Heart left ventricle (tissue), 13 donors: ENCODE measurements around the gene KRT5.

Experiments
- CTCF ChIP-seq, 12 donors: fragments of 200-600 bp; sonication (generic) in 4 of 12; IDR thresholded peaks; one replicate each; pipeline versions ENCODE4 v1.5.0 to v1.8.0; 2018 to 2022; ENCODE audit warnings: antibody characterized with exemption in 12 of 12, mild to moderate bottlenecking in 5 of 12
- POLR2A ChIP-seq, 2 donors: fragments of 450-650 bp; IDR thresholded peaks; one replicate each; pipeline ENCODE4 v1.6.1; 2017; ENCODE audit warnings: antibody characterized with exemption in 2 of 2, mild to moderate bottlenecking in 2 of 2, moderate library complexity in 2 of 2
- donor health status: ischemic (EF 13 %, LVEDD 7.1; RV severe dilation, severe dysfunction).
- donor health status: DM: no; HTN: yes; CAD: no.
- donor health status: DM: no; HTN: no; CAD: no.
- donor health status: ischemic (EF 25% LVEDD 6.9; RV normal size, moderate dysfunction).
- donor health status: ischemic (EF 25% LVEDD 5.7; RV mildly dilated, moderate dysfunction).
- donor health status: ischemic (EF 35%, LVEDD 5.7; RV mildly dilated, moderate dysfunction).
- donor health status: nonischemic (EF 11% LVEDD 7.7; RV severe dilation, severe dysfunction).
- donor health status: DM: yes; HTN: yes; CAD: no.
- donor health status: PGD.
- donor health status: ischemic (EF 29% LVEDD 5.4; RV normal size, mild dysfunction).
- donor health status: nonischemic (EF 23%, LVEDD 6.1; RV moderate dilation, normal function).

DNA sequence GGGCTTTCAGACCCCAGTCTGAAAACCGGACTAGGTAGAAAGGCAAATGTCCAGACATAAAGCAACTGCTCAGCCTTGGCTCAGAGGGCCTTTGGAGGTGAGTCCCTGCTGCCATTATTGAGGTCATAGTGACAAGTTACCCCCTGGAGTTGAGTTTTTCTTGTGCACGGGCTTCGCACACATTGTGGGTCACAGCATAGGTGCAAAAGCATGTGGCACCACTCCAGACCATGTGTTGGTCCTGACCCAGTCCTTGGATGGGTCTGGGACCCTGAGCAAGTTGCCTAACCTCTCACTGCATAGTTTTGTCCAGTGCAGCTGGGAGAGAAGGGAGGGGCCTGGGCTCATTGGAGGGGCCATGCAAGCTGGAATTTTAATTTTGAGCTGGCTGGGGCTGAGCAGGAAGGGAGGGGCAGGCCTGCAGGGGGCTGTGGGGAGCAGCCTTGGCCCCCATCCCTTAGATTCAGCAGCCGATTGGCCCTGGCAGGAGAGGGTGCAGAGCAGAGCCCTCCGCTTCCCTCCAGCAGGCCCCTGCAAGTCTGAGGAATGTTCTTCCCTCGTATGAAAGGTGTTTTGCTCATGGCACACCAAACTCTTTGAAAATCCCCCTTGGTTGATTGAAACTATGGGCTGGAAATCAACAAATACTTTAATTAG, 4.2 kb upstream of the KRT5 start:
- no peak for TF ChIP-seq CTCF (IDR thresholded peaks at IDR 0.05)
- no peak for TF ChIP-seq POLR2A (IDR thresholded peaks at IDR 0.05)
